ENCODE results near the gene UNC5B. TPM values are rescaled to one million over a fixed set of nuclear protein-coding genes. Genes with fewer than 3 reads are reported as not detected.
A peak's percentile ranks its signal among the peaks of the same experiment; 100 is the strongest.

The UNC5B gene
- total and polyA plus RNA-seq, 2 donors = 2.2 to 4.2 TPM

DNA sequence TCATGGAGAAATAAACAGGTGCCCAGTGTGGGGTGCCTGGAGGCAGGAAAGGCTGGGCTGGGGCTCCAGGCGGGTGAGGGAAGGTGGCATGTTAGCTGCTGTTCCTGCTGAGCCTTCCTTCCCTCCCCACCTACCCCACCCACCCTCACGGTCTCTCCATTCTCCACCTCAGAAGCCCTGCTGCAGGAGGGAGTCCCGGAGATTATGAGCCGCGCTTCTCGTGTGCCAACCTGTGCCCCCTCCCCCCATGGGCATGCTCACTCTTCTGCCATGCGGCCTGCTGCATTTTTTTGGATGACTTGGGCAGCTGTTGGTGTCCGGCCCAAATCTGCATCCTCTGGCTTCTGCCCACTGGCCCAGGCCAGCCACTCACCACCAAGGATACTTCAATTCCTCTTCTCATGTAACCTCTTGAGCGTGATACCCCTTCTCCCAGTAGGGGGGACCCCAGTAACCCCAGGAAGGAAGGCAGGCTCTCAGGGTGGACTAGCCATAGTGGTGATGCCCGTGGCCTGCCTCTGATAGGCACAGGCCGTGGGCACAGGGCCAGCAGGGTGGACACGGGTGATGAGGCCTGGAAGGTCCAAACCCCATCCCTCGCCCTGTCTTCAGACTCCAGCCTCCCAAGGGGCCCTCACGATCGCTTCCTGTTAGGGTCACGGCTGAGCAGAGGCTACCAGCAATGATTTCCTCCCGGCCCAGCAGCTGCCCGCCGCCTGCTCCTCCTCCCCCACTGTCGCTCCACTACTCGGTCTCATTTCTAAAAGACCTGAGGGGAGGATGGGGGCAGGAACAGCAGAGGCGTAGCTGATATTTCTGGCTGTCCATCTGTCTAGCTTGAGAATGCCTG is 27.8 kb downstream of the UNC5B start:
- Histone ChIP-seq H3K9me3 (ENCODE audit: control insufficient read depth in 2 of 2, insufficient read depth in 1 of 2, low read length in 1 of 2) (no peaks in the 10 kb centered on the region), H3K4me3 (ENCODE audit: low read length in 2 of 2) (no peak overlapping the region), H3K36me3 (ENCODE audit: control insufficient read depth in 2 of 2, insufficient read depth in 2 of 2, low read length in 1 of 2) (no peaks in the 10 kb centered on the region), H3K27me3 (ENCODE audit: control insufficient read depth in 2 of 2, insufficient read depth in 1 of 2, low read length in 1 of 2) (peaks cover 0 to 2% of the 10 kb centered on the region in 2 donors), H3K4me1 (ENCODE audit: control insufficient read depth in 2 of 2, insufficient read depth in 2 of 2, low read length in 2 of 2) (peaks cover 0 to 26% of the 10 kb centered on the region in 2 donors), H3K27ac (ENCODE audit: low read depth in 1 of 2, low read length in 1 of 2) (no peak overlapping the region)
- no peak for DNase-seq (ENCODE audit: low read depth in 6 of 9, low spot score in 9 of 9)
- 83% methylated on average over 22 of the region's 22 CpGs for WGBS

DNA sequence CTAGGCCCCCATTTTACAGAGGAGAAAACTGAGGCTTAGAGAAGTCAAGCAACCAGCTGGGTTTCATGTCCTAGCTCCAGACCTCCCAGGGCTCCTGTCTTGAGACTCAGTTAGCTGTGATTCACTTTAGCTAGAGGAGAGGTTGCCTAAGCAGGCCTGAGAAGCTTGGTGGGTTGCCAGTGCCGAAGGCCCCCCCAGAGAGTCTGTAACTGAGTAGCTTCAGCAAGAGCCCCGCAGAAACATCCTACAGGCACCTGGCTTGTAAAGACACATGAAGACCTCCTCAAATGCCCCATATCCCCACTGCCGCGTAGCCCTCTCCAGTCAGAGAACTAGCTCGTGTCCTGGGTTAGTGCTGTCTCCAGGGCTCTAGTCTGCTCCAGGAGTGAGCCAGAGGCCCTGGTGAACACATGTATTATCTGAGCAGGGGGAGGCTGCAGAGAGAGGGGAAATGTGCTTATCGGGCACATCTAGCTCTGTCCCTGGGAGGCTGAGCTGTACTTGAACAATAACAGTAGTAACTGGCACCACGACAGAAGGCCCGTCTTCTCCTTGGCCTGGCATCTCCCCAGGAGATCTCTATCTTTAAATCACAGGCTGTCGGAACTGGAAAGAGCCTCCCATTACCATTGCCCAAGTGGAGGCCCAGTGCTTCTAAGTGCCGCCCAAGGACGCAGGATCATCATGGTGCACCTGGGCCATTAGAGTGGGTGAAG is 28.9 kb downstream of the UNC5B start:
- H3K36me3 ChIP-seq (ENCODE audit: control insufficient read depth in 2 of 2, insufficient read depth in 2 of 2, low read length in 1 of 2) = no peaks in the 10 kb centered on the region
- H3K4me3 ChIP-seq (ENCODE audit: low read length in 2 of 2) = no peak overlapping the region
- DNase-seq (ENCODE audit: low read depth in 6 of 9, low spot score in 9 of 9) = no peak
- H3K4me1 ChIP-seq (ENCODE audit: control insufficient read depth in 2 of 2, insufficient read depth in 2 of 2, low read length in 2 of 2) = peaks cover 0 to 28% of the 10 kb centered on the region in 2 donors
- no peak overlapping the region for H3K27ac ChIP-seq (ENCODE audit: low read depth in 1 of 2, low read length in 1 of 2)
- H3K9me3 ChIP-seq (ENCODE audit: control insufficient read depth in 2 of 2, insufficient read depth in 1 of 2, low read length in 1 of 2) = no peaks in the 10 kb centered on the region
- peaks cover 0 to 2% of the 10 kb centered on the region in 2 donors for H3K27me3 ChIP-seq (ENCODE audit: control insufficient read depth in 2 of 2, insufficient read depth in 1 of 2, low read length in 1 of 2)
- 92% methylated on average over 11 of the region's 11 CpGs for WGBS

DNA sequence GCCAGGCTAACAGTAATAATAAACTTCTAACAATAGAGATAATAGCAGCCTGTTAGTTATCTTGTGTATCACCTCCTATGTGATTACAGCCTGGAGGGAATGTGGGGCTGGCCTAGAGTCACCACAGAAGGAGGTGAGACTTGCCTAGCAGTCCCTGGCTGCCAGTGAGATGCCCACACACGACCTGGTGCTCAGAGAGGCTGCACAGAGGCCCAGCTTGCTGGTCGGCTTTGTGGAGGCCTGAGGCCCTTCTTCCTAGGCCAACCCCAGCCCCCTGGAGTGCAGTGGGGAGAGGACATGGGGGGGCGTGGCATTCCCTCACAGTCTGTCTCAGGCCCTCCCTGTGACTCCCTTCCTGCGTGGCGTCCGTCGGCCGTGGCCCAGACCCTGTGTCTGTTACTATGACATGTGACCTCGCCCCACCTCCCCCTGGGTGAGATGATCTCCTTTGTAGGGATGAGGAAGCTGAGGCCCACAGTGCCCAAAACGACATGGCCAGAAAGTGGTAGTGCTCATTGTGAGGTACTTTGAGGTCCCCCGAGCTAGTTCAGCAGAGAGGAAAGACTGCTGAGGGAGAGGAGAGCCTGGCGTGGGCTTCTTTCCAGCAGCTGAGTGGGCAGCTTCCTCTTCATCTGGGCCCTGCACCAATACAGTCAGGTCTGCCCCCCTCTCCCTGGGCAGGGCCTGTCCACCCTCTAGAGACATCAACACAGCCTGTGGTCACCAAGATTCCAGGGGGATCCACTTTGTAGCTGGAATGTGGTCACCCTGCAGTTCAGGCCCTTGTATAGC is 29.7 kb downstream of the UNC5B start:
- Histone ChIP-seq H3K27ac (ENCODE audit: low read depth in 1 of 2, low read length in 1 of 2) (no peak overlapping the region), H3K36me3 (ENCODE audit: control insufficient read depth in 2 of 2, insufficient read depth in 2 of 2, low read length in 1 of 2) (no peaks in the 10 kb centered on the region), H3K9me3 (ENCODE audit: control insufficient read depth in 2 of 2, insufficient read depth in 1 of 2, low read length in 1 of 2) (no peaks in the 10 kb centered on the region), H3K27me3 (ENCODE audit: control insufficient read depth in 2 of 2, insufficient read depth in 1 of 2, low read length in 1 of 2) (peaks cover 0 to 2% of the 10 kb centered on the region in 2 donors), H3K4me1 (ENCODE audit: control insufficient read depth in 2 of 2, insufficient read depth in 2 of 2, low read length in 2 of 2) (peaks cover 0 to 28% of the 10 kb centered on the region in 2 donors), H3K4me3 (ENCODE audit: low read length in 2 of 2) (no peak overlapping the region)
- WGBS = 73% methylated on average over 12 of the region's 12 CpGs
- DNase-seq (ENCODE audit: low read depth in 6 of 9, low spot score in 9 of 9) = no peak

DNA sequence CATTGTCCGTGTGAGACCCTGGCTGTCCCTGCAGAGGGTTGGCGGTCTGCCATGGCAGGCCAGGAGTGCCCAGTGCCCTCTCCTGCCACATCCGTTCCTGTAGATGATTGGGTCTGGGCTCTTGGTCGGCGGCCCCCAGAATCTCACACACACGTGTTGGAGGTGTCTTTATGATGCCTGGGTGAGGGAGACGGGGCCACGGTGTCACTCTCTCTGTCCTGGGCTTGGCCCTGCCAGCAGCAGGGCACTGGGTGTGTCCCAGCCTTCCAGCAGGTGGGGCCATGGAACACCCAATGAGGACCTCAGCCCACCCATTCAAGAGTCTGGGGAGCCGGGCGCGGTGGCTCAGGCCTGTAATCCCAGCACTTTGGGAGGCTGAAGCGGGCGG is 30.2 kb downstream of the UNC5B start:
- no peak for DNase-seq (ENCODE audit: low read depth in 6 of 9, low spot score in 9 of 9)
- no peak overlapping the region for H3K4me3 ChIP-seq (ENCODE audit: low read length in 2 of 2)
- H3K27me3 ChIP-seq (ENCODE audit: control insufficient read depth in 2 of 2, insufficient read depth in 1 of 2, low read length in 1 of 2) = peaks cover 0 to 2% of the 10 kb centered on the region in 2 donors
- 97% methylated on average over 13 of the region's 13 CpGs for WGBS
- no peaks in the 10 kb centered on the region for H3K9me3 ChIP-seq (ENCODE audit: control insufficient read depth in 2 of 2, insufficient read depth in 1 of 2, low read length in 1 of 2)
- H3K36me3 ChIP-seq (ENCODE audit: control insufficient read depth in 2 of 2, insufficient read depth in 2 of 2, low read length in 1 of 2) = no peaks in the 10 kb centered on the region
- H3K4me1 ChIP-seq (ENCODE audit: control insufficient read depth in 2 of 2, insufficient read depth in 2 of 2, low read length in 2 of 2) = peaks cover 0 to 28% of the 10 kb centered on the region in 2 donors
- no peak overlapping the region for H3K27ac ChIP-seq (ENCODE audit: low read depth in 1 of 2, low read length in 1 of 2)

DNA sequence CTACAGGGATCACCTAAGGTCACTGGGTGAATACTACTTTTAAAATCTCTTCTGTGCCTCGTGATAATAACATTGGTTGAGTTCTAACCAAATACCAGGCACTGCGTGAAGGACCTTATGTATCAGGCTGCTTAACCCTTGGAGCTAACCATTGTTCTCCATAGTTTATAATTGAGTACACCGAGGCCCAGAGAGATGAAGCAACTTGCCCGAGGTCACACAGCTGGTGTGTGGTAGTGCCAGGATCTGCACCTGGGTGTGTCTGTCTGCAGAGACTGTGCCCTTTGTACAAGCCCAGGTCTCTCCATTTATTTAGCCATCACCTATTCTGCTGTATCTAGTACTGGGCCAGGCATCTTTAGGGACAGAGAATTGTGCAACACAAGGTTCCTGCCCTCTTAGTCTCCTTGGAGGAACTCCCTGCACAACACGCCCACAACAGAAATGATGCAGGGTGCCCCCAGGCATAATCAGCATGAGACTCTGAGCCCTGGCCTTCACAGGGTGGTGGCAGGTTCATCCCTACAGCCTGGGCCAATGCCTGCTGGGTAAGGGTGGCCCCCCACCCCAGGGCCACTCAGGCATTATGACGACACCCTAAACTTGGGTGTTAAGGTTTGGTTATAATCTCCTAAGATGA is 31.5 kb downstream of the UNC5B start:
- Histone ChIP-seq H3K9me3 (ENCODE audit: control insufficient read depth in 2 of 2, insufficient read depth in 1 of 2, low read length in 1 of 2) (no peaks in the 10 kb centered on the region), H3K27me3 (ENCODE audit: control insufficient read depth in 2 of 2, insufficient read depth in 1 of 2, low read length in 1 of 2) (peaks cover 0 to 2% of the 10 kb centered on the region in 2 donors), H3K27ac (ENCODE audit: low read depth in 1 of 2, low read length in 1 of 2) (no peak overlapping the region), H3K4me3 (ENCODE audit: low read length in 2 of 2) (no peak overlapping the region), H3K4me1 (ENCODE audit: control insufficient read depth in 2 of 2, insufficient read depth in 2 of 2, low read length in 2 of 2) (peaks cover 0 to 38% of the 10 kb centered on the region in 2 donors), H3K36me3 (ENCODE audit: control insufficient read depth in 2 of 2, insufficient read depth in 2 of 2, low read length in 1 of 2) (no peaks in the 10 kb centered on the region)
- WGBS = 92% methylated on average over 6 of the region's 6 CpGs
- no peak for DNase-seq (ENCODE audit: low read depth in 6 of 9, low spot score in 9 of 9)

DNA sequence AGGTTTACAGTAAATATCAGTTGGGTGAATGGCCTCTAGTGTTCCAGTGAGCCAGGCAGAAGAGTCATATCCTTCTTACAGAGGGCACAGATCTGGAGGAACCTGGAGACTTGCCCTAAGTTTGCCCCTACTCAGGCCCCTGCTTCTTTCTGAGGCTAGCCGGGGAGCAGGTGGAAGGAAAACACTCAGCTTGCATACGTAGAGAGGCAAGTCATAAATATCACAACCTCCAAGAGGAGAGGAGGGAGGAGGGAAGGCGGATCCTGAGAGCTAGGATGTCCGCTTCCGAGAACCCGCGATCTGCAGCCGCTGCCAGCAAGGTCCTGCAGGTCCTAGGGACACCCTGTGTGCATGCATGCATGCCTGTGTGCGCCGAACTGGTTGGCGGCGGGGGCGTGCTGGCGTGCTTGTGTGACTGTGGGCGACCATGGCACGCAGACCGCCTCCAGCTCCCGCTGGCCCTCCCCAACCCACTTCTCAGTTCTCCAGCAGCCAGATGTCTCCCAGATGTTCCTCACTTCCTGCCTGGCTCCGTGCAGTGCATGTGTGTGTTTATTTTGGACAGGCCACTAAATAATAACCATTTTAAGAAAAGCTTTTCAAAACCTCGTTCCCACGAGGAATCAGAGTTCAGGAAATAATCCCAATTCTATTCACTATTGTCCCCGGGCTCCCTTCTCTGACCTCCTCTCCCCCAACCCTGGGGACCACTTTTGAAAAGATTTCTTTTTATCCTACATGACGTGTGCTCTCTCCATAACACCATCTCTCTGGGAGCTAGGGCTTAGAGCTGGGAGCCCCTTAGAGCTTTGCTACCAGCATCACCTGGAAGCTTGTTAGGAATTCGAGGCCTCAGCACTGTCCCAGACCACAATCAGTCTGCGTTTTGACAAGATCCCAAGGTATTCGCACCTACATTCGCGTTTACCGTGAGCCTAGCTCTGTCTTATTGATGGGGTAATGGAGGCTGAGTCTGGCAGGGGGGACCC is 32.4 kb downstream of the UNC5B start:
- H3K9me3 ChIP-seq (ENCODE audit: control insufficient read depth in 2 of 2, insufficient read depth in 1 of 2, low read length in 1 of 2) = no peaks in the 10 kb centered on the region
- no peak for DNase-seq (ENCODE audit: low read depth in 6 of 9, low spot score in 9 of 9)
- peak overlapping the region in 1 of 2 donors; percentile 31 for H3K27ac ChIP-seq (ENCODE audit: low read depth in 1 of 2, low read length in 1 of 2)
- H3K36me3 ChIP-seq (ENCODE audit: control insufficient read depth in 2 of 2, insufficient read depth in 2 of 2, low read length in 1 of 2) = no peaks in the 10 kb centered on the region
- H3K4me1 ChIP-seq (ENCODE audit: control insufficient read depth in 2 of 2, insufficient read depth in 2 of 2, low read length in 2 of 2) = peaks cover 0 to 40% of the 10 kb centered on the region in 2 donors
- peaks cover 0 to 2% of the 10 kb centered on the region in 2 donors for H3K27me3 ChIP-seq (ENCODE audit: control insufficient read depth in 2 of 2, insufficient read depth in 1 of 2, low read length in 1 of 2)
- 45% methylated on average over 29 of the region's 29 CpGs for WGBS
- H3K4me3 ChIP-seq (ENCODE audit: low read length in 2 of 2) = no peak overlapping the region

DNA sequence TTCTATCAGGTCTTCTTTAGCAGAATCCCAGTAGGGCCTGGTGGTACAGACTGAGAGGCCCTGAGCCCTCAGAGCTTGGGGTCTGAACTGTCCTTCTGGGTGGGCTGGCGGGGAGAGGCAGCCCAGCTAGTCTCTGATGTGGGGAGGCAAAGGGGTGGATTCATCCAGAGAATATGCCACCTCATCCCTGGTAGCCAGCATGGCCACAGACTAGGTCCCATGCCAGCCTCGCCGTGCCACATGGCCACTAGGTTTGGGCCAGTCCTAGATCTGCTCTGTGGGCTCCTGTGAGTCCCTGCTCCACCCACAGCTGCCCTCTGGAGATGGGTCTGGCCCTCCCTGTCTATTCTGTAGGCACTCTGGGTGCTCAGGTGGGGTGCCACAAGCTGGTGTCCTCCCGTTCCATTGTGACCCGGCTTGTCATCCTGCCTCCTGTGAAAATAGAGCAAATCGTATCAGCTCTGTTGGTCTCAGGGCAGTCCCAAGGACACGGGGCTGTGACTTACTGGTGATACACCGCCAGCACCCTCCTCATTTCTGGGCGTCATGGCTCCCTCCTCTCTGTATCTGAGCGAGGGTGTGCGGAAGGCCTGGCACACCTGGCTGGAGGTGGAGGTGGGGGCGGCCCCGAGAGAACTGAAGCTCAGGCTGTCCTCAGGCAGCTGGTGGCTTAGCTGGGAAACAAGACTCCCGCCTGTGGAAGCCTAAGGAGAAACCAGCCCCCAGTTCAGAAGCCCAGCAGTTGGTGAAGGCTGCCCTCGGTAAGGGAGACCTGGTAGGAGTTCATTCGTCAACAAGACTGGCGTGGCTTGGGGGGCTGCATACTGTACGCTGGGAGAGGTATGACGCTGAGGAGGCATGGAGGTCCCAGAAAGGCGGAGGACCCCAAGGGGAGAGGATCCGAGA is 33.3 kb downstream of the UNC5B start:
- DNase-seq (ENCODE audit: low read depth in 6 of 9, low spot score in 9 of 9) = no peak
- H3K4me1 ChIP-seq (ENCODE audit: control insufficient read depth in 2 of 2, insufficient read depth in 2 of 2, low read length in 2 of 2) = peaks cover 0 to 33% of the 10 kb centered on the region in 2 donors
- no peaks in the 10 kb centered on the region for H3K36me3 ChIP-seq (ENCODE audit: control insufficient read depth in 2 of 2, insufficient read depth in 2 of 2, low read length in 1 of 2)
- WGBS = 97% methylated on average over 21 of the region's 21 CpGs
- H3K27ac ChIP-seq (ENCODE audit: low read depth in 1 of 2, low read length in 1 of 2) = peak overlapping the region in 1 of 2 donors; percentile 31
- no peaks in the 10 kb centered on the region for H3K9me3 ChIP-seq (ENCODE audit: control insufficient read depth in 2 of 2, insufficient read depth in 1 of 2, low read length in 1 of 2)
- peaks cover 0 to 2% of the 10 kb centered on the region in 2 donors for H3K27me3 ChIP-seq (ENCODE audit: control insufficient read depth in 2 of 2, insufficient read depth in 1 of 2, low read length in 1 of 2)
- no peak overlapping the region for H3K4me3 ChIP-seq (ENCODE audit: low read length in 2 of 2)
